SHP77 treated with DMSO at 0.1 percent for 48 hours (cell line): ENCODE measurements around the gene SH3GLB2.

Source experiments
- DNase-seq: peaks from one replicate; lab custom pipeline; 2025; lab: John Stamatoyannopoulos, UW

SH3GLB2 gene

DNA sequence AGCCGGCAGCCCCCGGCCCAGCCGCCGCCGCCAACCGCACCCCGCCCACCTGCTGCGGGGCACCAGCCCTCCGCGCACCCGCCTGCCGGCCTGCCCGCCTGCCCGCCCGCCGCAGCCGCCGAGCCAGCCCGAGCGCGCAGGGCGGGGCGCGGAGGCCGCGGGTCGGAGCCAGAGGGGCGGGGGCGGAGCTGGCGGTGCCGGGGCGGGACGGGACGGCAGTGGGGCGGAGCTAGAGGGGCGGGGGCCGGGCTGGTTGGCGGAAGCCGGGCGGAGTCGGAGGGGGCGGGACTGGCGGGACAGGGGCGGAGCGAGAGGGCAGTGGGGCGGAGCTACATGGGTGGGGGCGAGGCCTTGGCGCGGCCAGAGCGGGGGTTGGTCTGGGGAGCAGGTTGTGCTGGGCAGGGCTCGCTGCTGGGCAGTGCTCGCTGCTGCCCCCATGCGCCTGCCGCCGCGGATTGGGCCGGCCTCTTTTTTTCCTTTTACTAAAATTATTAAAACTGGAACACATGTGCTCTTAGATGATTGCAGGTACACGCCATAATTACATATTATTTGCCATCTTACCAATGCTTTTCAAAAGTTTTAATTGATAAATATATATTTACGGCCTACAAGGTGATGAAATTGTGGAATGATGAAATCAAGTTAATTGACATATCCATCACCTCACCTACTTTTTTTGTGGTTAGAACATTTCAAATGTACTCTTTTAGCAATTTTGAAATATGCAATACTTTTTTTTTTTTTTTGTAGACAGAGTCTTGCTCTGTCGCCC, at the start of gene SH3GLB2:
TSS of gene SH3GLB2 (minus strand) at position 140 of the 775 bp plus-strand sequence. CDS start 177 bp downstream, outside the sequence.
- peak; percentile 46 for DNase-seq

- no peak for DNase-seq
These were observed 49.1 kb upstream of the SH3GLB2 start for GRCh38 chr9:129077236-129077635.

DNA sequence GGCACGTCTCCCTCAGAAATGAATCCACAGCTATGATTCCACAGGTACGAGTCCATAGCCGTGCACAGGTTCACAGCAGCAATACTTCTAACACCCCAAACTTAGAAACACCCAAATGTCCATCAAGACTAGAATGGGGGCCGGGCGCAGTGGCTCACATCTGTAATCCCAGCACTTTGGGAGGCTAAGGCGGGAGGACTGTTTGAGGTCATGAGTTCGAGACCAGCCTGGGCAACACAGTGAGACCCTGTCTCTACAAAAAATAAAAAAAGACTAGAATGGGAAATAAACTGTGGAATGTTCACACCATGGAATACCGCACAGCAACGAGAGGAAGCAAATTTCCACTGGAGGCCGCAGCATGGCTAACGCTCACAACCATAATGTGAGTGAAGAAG, 48.5 kb upstream of the SH3GLB2 start:
- no peak for DNase-seq

DNA sequence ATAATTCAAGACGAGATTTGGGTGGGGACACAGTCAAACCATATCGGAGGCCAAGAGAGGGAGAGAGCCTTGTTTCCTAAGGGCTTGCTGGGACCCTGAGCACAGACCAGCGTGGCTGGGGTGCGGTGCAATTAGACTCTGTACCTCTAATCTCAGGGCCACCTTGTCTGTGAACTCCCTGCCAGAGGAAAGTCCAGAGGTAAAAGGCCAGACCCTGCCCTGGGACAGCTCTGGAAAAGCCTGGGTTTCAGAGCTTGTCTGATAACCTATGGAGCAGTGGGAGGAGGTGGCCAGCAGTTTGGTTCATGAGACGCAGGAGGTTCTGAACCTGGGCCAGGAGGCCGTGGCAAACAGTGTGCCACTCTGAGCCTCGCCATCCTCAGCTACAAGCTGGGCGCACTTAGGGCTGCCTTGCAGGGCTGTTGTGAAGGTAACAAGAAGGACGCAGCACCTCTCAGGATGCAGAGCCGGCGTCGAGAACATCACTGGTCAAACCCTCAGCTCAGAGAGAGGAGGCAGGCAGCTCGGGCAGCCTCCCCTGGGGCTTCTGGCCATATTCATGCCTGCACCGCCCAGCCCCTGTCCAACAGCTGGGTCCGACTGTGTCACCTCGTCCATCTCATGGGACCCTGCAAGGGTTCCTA, 48.0 kb upstream of the SH3GLB2 start:
- no peak for DNase-seq

GRCh38 chr9:129074106-129074505, 46.0 kb upstream of the SH3GLB2 start:
- DNase-seq, result no peak

GRCh38 chr9:129073404-129073803, 45.3 kb upstream of the SH3GLB2 start:
- no peak for DNase-seq

- no peak for DNase-seq
These were observed 44.0 kb upstream of the SH3GLB2 start for GRCh38 chr9:129072171-129072570.

DNA sequence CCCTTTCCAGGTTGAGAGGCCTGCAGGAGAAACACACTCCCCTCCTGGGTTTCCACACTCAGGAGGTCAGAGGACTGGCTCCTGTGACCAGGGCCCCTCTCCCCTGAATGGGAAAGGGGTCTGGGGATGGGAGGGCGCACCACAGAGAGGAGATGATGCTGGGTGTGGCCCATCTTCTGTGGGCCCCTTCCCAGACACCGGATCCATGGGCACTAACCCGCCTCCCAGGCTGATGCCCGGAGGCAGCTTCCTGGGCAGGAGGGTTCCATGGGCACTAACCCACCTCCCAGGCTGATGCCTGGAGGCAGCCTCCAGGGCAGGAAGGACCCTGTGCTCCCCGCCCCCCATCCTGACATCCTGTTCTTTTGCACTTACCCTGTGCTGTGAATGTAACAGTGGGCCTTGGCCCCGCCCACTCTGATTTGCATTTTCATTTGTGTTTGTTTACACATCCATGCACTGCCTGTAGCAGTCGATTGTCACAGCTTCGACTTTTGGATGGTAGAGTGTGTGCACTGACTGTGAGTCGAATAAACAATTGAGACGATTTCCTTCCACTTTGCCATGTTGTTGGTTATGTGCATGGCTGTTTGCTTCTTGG, 43.5 kb upstream of the SH3GLB2 start:
- no peak for DNase-seq

DNA sequence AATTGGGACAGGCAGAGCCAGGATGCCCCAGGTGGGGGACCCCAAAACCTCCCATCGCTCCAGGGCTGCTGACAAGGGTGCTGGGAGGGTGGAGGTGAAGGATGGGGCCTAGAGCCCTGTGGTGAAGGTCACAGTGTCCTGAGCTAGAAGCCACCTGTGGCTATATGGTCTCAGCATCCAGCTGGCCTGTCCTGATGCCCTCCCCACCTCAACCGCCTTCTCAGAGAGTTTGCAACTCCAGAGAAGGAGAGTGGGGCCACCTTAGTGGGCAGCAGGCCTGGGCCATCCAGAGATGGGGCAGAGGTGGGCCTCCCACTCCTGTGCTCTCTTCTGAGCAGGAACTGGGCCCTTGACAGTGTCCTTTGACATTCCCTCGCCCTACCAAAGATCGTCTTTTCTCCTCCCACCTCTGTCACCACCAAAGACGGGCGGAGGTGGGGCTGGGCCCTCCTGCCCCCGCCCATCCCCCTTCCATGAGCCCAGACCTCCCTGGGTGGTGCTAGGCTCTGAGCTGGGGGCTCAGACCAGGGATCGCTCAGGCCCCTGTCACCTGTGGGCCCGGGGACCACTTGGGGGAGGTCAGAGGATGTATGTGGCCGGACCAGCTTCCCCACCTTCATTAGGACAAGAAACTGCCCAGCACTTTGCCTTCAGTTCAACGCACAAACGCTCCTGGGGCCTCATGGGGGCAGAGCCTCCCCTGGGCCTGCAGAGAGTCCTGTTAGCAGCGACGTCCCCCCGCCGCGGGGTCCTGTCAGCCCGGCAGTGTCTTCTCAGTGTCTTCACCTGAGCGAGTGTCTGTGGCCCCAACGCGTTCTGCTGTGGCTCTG, 42.8 kb upstream of the SH3GLB2 start:
- no peak for DNase-seq

DNA sequence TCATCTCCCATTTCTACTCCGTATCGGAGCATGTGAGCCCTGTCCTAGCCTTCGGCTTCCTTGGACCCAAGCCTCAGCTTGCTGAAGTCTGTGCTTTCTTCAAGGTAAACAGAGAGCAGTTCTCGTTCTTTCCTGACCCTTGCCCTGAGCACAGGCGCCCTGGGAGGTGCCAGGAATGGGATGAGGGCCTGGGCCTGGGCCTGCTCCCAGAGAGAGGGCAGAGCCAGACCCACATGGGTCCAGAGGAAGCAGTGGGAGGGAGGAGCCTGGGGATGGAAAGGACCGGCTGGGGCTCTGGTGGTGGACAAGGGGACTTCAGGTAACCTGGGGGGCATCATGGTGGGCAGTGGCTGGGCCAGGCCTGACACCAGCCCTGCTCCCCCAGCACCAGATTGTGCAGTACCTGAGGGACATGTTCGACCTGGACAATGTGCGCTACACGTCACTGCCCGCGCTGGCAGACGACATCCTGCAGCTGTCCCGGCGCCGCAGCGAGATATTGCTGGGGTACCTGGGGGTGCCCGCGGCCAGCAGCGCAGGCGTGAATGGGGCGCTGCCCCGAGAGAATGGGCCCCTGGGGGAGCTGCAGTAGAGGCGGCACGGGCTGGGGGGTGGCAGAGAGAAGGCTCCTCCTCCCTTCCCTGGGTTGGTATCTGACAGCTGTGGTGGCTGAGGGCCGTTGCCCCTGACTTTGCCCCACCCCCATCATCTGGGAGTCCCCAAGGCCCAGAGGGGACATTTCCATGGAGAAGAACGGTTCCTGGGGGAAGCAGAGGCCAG, 41.9 kb upstream of the SH3GLB2 start:
- no peak for DNase-seq

GRCh38 chr9:129068990-129069861, 41.1 kb upstream of the SH3GLB2 start:
- DNase-seq, result no peak

GRCh38 chr9:129068110-129068509, 40.0 kb upstream of the SH3GLB2 start:
- DNase-seq, result no peak

DNA sequence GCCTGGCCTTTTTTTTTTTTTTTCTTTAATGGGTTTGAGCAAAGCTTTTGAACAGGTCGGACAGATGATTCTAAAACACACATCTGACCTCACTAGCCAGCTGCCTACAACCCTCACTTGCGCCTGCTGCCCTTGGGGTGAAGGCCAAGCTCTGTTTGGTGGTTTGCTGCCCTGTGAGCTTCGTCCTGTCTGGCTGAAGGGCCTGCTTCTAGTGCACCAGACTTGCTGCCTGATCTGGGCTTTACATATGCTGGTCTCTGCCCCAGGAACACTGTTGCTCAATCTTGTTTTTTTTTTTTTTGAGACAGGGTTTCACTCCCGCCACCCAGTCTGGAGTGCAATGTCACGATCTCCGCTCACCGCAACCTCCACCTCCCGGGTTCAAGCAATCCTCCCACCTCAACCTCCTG, 36.4 kb upstream of the SH3GLB2 start:
- no peak for DNase-seq

DNA sequence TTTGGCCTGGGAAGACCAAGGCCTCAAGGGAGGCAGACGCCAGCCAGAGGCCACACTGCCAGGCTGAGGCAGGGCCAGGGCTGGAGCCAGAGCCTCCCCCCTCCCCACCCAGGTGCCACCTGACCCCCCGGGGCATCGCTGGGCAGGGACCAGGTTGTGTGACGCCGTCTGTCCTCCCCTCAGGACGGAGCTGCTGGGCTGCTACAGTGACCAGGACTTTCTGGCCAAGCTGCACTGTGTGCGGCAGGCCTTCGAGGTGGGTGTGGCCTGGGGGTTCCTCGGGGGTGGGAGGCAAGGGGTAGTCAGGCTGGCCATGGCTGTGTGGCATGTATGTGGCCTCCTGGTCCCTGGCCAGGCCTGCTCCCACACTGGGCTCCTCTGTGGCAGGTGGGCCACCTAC, 34.9 kb upstream of the SH3GLB2 start:
- DNase-seq, result no peak

GRCh38 chr9:129060991-129061390, 32.9 kb upstream of the SH3GLB2 start:
- DNase-seq, result no peak

DNA sequence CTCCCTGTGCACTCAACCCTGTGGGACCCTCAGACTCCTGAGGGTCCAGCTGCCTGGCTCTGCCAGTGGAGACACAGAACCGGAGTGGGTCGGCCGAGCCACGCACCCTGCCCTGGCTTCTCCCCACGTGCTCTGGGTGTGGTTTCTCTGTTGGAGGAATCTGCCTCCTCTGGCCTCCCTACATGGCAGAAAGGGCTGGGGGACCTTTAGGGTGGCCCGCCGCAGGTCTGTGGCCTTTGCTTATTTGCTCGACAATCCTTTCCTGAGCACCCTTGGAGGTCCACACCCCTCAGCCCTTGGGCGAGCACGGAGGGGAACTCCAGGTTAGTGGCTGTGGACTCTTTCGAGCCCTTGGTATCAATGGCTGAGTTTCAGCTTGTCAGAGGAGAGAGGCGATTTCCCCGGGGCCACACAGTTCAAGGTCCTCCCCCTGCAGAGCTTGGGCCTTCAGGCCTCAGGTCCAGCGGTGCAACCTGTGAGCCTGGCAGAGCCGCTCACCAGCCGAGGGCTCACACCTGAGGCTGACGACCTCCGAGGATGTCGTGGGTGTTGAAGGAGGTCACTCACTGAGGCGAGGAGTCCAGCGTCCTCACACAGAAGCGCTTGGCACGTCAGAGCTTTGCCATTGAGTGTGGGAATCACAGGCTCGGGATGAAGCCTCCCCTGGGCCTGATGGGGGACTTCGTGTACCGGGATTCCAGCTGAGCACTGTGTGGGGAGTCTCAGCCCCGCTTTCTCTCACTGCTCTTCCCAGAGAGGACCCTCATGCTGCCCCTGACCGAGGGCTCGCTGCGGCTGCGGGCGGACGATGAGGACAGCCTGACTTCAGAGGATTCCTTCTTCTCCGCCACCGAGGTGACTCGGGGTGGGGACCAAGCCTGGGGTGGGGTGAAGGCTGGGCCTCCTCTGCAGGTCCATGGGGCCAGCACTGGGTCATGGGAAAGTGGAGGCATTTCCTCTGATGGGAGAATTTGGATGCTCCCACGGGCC, 32.0 kb upstream of the SH3GLB2 start:
- no peak for DNase-seq

DNA sequence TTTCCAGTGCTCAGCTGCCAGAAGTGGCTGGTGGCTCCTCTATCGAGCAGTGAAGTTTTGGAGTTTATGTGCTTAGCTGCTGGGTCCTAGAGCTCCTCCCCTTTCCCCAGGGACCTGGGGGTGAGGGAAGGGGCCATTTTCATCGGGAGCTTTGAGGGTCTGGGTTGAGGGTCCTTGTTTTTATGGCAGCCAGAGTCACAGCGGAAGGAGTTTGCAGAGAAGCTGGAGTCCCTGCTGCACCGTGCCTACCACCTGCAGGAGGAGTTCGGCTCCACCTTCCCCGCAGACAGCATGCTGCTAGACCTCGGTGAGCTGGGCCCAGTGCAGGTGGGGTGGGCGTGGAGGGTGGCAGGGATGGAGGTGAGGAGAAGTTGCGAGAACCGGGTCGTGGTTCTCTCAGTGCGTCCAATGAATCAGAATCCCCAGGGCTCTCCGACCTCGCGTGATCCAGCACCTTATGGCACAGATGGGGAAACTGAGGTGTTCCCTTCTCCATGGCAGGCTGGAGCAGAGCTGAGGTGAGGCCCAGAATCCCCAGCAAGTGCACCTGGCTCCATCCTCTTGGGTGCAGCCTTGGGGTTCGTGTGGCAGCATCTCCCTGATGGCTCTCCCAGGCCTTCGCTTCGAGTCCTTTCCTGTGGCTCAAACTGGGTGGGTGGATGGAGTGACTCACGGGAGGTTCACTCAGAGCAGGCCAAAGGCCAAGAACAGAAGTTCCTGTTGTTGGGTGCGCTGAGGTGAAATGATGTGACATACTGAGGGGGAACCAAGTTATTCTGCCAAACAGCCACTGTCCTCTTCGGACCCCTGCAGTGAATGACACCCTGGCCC, 31.0 kb upstream of the SH3GLB2 start:
- DNase-seq, result no peak

- DNase-seq, result no peak
These were observed 26.2 kb upstream of the SH3GLB2 start for GRCh38 chr9:129054163-129054851.
